ENCODE measurements around the gene OR51D1.
A peak's percentile ranks its signal among the peaks of the same experiment; 100 is the strongest.

The OR51D1 gene, protein sequence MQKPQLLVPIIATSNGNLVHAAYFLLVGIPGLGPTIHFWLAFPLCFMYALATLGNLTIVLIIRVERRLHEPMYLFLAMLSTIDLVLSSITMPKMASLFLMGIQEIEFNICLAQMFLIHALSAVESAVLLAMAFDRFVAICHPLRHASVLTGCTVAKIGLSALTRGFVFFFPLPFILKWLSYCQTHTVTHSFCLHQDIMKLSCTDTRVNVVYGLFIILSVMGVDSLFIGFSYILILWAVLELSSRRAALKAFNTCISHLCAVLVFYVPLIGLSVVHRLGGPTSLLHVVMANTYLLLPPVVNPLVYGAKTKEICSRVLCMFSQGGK

DNA sequence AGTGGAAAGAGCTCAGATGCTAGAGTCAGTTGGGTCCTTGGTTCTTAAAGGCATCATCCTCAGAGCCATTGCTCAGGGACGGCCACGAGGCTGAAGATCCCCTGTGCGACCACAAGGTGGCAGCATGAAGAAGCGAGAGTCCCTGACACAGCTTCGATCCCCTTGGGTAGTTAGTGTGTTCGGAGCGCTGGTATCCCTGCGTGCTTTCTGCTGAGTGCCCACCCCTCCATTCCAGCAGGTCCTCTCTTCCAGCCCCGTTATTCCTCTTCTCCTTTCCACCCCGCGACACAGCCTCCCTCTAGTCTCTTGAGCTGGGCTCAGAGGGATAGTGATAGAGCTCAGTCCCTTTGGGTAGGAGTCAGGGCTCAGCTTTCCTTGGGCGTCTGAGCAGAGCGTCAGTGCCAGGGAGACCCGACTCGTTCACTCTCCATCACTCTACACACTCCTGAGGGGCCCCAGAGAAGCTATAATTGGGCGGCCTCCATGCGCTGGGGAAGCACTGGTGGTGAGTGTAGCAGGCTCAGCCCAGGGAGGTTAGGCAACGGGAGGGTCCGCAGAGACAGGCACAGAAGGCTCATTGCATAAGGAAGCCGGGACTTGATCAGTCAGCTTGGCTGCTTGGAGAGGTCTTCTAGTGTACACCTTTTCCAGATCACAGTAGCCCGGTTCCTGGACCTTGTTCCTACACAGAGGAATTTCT is at the start of gene OR51D1:
TSS of gene OR51D1 (plus strand) at position 516 of the 700 bp plus-strand sequence. CDS start 2,314 bp downstream, outside the sequence.
- H3K4me3 ChIP-seq (ENCODE audit: control insufficient read depth, low read depth, low read length): no peak within 1 kb of the TSS
- TF ChIP-seq, protein P1, sequence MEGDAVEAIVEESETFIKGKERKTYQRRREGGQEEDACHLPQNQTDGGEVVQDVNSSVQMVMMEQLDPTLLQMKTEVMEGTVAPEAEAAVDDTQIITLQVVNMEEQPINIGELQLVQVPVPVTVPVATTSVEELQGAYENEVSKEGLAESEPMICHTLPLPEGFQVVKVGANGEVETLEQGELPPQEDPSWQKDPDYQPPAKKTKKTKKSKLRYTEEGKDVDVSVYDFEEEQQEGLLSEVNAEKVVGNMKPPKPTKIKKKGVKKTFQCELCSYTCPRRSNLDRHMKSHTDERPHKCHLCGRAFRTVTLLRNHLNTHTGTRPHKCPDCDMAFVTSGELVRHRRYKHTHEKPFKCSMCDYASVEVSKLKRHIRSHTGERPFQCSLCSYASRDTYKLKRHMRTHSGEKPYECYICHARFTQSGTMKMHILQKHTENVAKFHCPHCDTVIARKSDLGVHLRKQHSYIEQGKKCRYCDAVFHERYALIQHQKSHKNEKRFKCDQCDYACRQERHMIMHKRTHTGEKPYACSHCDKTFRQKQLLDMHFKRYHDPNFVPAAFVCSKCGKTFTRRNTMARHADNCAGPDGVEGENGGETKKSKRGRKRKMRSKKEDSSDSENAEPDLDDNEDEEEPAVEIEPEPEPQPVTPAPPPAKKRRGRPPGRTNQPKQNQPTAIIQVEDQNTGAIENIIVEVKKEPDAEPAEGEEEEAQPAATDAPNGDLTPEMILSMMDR (IDR thresholded peaks at IDR 0.05; ENCODE audit: control insufficient read depth, insufficient read depth, low read depth, low read length, missing control alignments): peak; percentile 88
- peak; percentile 13 for DNase-seq (ENCODE audit: low read depth)

DNA sequence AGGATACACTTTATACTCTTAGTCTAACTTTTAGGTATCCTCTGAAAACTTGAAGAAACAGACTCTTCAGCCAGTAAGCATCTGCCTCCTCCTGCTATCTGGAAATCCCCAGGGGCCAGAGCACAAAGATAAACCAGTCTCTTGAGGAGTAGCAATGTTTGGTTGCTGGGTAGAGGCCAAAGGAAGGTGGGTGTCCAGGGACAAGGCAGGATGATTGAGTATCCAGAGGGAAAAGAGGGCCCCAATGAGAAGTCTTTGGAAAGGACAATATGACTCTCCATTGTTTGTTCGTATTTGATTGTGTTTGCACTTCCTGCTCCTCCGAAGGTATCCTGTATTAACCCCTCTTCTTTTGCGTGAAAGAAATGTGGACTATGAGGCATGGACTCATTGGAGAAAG is 48.3 kb upstream of the OR51D1 start:
- TF ChIP-seq, protein P1 (IDR thresholded peaks at IDR 0.05; ENCODE audit: control insufficient read depth, insufficient read depth, low read depth, low read length, missing control alignments): no peak
- no peak for DNase-seq (ENCODE audit: low read depth)
- H3K4me3 ChIP-seq (ENCODE audit: control insufficient read depth, low read depth, low read length): no peak overlapping the region

DNA sequence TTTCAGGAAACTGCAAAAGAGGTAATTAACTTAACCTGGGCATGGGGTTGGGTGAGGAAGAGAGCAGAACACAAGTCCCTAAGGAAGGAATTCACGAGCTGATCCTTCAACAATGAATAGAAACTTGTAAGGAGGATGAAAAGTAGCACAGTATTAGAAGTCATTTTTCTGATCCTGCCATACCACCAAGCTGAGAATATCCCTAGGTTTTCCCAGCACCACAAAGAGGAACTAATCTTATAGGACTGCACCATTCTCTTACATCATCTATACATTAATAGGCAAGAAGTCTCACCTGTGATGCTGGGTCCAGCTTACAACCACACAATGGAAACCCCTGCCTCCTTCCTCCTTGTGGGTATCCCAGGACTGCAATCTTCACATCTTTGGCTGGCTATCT is 43.5 kb upstream of the OR51D1 start, which contains the start of gene OR52I1:
TSS of gene OR52I1 (plus strand) at position 301 of the 400 bp plus-strand sequence. CDS start at position 301, 0 bp downstream.
- H3K4me3 ChIP-seq (ENCODE audit: control insufficient read depth, low read depth, low read length): no peak within 1 kb of the TSS
- TF ChIP-seq, protein P1 (IDR thresholded peaks at IDR 0.05; ENCODE audit: control insufficient read depth, insufficient read depth, low read depth, low read length, missing control alignments): no peak
- DNase-seq (ENCODE audit: low read depth): no peak

DNA sequence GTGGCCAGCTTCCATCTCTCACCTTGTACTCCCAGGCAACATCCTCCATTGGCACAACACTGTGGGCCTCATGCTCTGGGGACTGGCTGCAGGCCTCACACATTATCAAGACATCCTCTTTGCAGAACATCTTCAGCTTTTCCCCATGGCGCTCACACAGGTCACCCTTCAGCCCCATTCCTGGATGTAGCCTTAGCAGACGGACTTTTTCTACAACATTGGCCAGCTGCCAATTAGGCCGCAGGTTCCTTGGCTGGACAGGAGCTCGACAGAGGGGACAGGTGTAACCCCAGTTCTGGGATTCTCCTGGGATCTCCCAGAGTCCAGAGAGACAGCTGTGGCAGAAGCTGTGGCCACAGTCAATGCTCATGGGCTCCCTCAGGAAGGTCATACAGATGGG is 32.2 kb upstream of the OR51D1 start:
- no peak for DNase-seq (ENCODE audit: low read depth)
- TF ChIP-seq, protein P1 (IDR thresholded peaks at IDR 0.05; ENCODE audit: control insufficient read depth, insufficient read depth, low read depth, low read length, missing control alignments): no peak
- no peak overlapping the region for H3K4me3 ChIP-seq (ENCODE audit: control insufficient read depth, low read depth, low read length)

DNA sequence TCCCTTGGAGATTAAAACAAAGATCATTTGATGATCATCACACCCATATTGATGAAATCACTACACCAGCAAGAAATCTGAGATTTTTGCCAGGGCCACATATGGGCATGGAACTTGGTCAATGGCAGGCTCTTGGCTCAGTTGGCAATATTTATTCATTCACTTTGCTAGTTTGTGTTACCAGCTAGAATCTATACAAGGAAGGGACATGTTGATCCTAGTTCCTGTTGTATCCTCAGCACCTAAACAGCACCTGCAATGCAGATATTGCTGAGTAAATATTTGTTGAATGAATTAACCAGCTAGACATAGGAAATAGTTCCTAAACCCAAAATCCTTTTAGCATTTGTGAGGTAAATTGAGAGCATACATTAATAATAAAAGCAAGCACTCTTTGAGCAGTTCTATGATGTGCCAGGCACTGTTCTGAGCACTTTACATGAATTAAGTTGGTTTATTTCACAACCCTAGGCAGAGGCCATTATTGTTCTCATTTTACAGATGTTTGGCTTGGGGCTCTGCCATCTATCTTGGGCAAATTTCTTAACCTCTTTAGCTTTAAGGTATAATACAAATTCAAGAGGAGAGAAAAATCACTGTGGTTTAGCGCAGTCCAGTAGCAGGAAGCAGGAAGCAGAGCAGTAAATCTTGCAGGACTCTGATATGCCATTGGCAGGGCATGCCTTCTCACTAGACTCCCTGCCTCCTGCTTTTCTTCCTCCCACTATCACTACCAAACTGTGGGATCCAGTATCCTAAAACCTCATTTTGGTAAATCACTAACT is 30.9 kb upstream of the OR51D1 start:
- no peak overlapping the region for H3K4me3 ChIP-seq (ENCODE audit: control insufficient read depth, low read depth, low read length)
- TF ChIP-seq, protein P1 (IDR thresholded peaks at IDR 0.05; ENCODE audit: control insufficient read depth, insufficient read depth, low read depth, low read length, missing control alignments): no peak
- peak; percentile 11 for DNase-seq (ENCODE audit: low read depth)

DNA sequence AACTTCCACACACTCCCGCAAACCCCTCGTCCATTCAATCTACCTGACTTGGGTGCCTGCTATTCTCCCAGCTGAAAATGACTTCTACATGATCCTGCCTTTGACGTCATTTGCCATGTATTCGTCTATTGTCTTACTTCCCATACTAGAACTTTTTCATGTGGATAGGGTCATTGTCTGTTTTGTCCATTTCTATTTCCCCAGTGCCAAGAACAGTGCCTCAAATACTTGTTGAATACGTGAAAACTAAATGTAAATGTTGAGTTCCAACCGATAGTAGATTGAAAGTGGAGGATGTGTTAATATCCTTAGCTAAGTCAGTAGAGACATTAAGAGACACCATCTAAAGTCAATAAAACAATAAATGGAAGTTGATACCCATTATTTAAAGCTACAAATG is 30.2 kb upstream of the OR51D1 start:
- TF ChIP-seq, protein P1 (IDR thresholded peaks at IDR 0.05; ENCODE audit: control insufficient read depth, insufficient read depth, low read depth, low read length, missing control alignments): no peak
- no peak for DNase-seq (ENCODE audit: low read depth)
- H3K4me3 ChIP-seq (ENCODE audit: control insufficient read depth, low read depth, low read length): peak overlapping the region; percentile 95
